Smooth muscle cell (in vitro differentiated cells): ENCODE measurements around the gene MSL1. TPM values are rescaled to one million over a fixed set of nuclear protein-coding genes. Genes with fewer than 3 reads are reported as not detected.

Experiments used
- DNase-seq: peaks from one replicate; lab custom pipeline; 2025; ENCODE audit not compliant: unreplicated experiment; lab: John Stamatoyannopoulos, UW
- H2AFZ ChIP-seq: fragments of 200-600 bp; sonication (generic); 2 replicates; pipeline ENCODE4 v1.6.0; 2016; ENCODE audit warnings: antibody characterized with exemption, low read depth, mild to moderate bottlenecking
- H3F3A ChIP-seq: fragments of 200-600 bp; sonication (generic); 2 replicates; pipeline ENCODE4 v1.6.0; 2017; ENCODE audit warnings: antibody characterized with exemption, low read depth
- H3K27ac ChIP-seq: fragments of 200-600 bp; sonication (generic); 2 replicates; pipeline ENCODE4 v1.5.1; 2016; ENCODE audit warnings: low read depth, mild to moderate bottlenecking
- H3K27me3 ChIP-seq: fragments of 200-600 bp; sonication (generic); 2 replicates; pipeline ENCODE4 v1.6.1; 2016; ENCODE audit warnings: low read depth, mild to moderate bottlenecking
- H3K36me3 ChIP-seq: fragments of 200-600 bp; sonication (generic); 2 replicates; pipeline ENCODE4 v1.5.1; 2016; ENCODE audit warnings: low read depth
- H3K4me1 ChIP-seq: fragments of 200-600 bp; sonication (generic); 2 replicates; pipeline ENCODE4 v1.5.1; 2016; ENCODE audit warnings: low read depth
- H3K4me2 ChIP-seq: fragments of 200-600 bp; sonication (generic); 2 replicates; pipeline ENCODE4 v1.6.0; 2016; ENCODE audit warnings: mild to moderate bottlenecking
- H3K4me3 ChIP-seq: fragments of 200-600 bp; sonication (generic); 2 replicates; pipeline ENCODE4 v1.5.1; 2016; ENCODE audit warnings: mild to moderate bottlenecking
- H3K79me2 ChIP-seq: fragments of 200-600 bp; sonication (generic); 2 replicates; pipeline ENCODE4 v1.6.0; 2016; ENCODE audit warnings: low read depth, mild to moderate bottlenecking
- H3K9ac ChIP-seq: fragments of 200-600 bp; sonication (generic); 2 replicates; pipeline ENCODE4 v1.6.0; 2016; ENCODE audit warnings: low read depth
- H3K9me3 ChIP-seq: fragments of 200-600 bp; sonication (generic); replicated peaks from 2 replicates; pipeline ENCODE4 v1.5.1; 2016; ENCODE audit warnings: low read depth
- H4K20me1 ChIP-seq: fragments of 200-600 bp; sonication (generic); 2 replicates; pipeline ENCODE4 v1.6.0; 2016; ENCODE audit warnings: low read depth
- CTCF ChIP-seq: fragments of 200-600 bp; sonication (generic); IDR thresholded peaks from 2 replicates; pipeline ENCODE4 v1.5.1; 2017; ENCODE audit warnings: borderline replicate concordance, mild to moderate bottlenecking, antibody characterized with exemption; ENCODE audit not compliant: insufficient read depth, poor library complexity, severe bottlenecking
- WGBS: methylation state at CpG from one replicate; pipeline ENCODE4 v1.1.7; 2016; ENCODE audit warnings: low lambda C conversion rate; 5-methylcytosine and 5-hydroxymethylcytosine counted together
- polyA plus RNA-seq: library from polyadenylated mRNA; unstranded; fragments of >200 nt; fragmentation: Nextera tagmentation; extraction: Ambion mirVana; gene quantifications from 2 replicates; pipeline ENCODE4 v1.2.1, GENCODE V29; 2016
- total RNA-seq: library from RNA; depleted of rRNA; stranded (reverse); fragments of >200 nt; gene quantifications from 2 replicates; pipeline ENCODE4 v1.2.3, GENCODE V29; 2014

Gene MSL1
- total and polyA plus RNA-seq, 2 experiments from 2014 or later = 24.6 to 74.9 TPM

- H3K9me3 ChIP-seq = no peaks in the 10 kb centered on the region
- H3K9ac ChIP-seq = no peak overlapping the region
- no peak for DNase-seq
- H3K4me1 ChIP-seq = no peaks in the 10 kb centered on the region
- no peaks in the 10 kb centered on the region for H3F3A ChIP-seq
- H4K20me1 ChIP-seq = peaks cover 74% of the 10 kb centered on the region
- H3K36me3 ChIP-seq = peaks cover 11% of the 10 kb centered on the region
- TF ChIP-seq CTCF = no peak
- no peak overlapping the region for H3K27ac ChIP-seq
- no peak overlapping the region for H3K4me2 ChIP-seq
- no peak overlapping the region for H3K4me3 ChIP-seq
- 96% methylated on average over 14 of the region's 14 CpGs for WGBS
- peaks cover 87% of the 10 kb centered on the region for H3K79me2 ChIP-seq
- no peak overlapping the region for H2AFZ ChIP-seq
- H3K27me3 ChIP-seq = no peaks in the 10 kb centered on the region
These were observed 31.9 kb downstream of the MSL1 start for GRCh38 chr17:40153603-40154236.

- Histone ChIP-seq H4K20me1 (peaks cover 53% of the 10 kb centered on the region), H3K9me3 (no peaks in the 10 kb centered on the region), H3K4me1 (no peaks in the 10 kb centered on the region), H3K79me2 (peaks cover 66% of the 10 kb centered on the region), H3K36me3 (peaks cover 8% of the 10 kb centered on the region), H3F3A (no peaks in the 10 kb centered on the region), H3K27me3 (no peaks in the 10 kb centered on the region), H3K4me3 (no peak overlapping the region), H3K9ac (no peak overlapping the region), H3K4me2 (no peak overlapping the region), H3K27ac (no peak overlapping the region), H2AFZ (no peak overlapping the region)
- TF ChIP-seq CTCF = no peak
- no peak for DNase-seq
- WGBS = 90% methylated on average over 2 of the region's 2 CpGs
These were observed 36.2 kb downstream of the MSL1 start for GRCh38 chr17:40157973-40158372.

- H3K27me3 ChIP-seq = no peaks in the 10 kb centered on the region
- no peaks in the 10 kb centered on the region for H3F3A ChIP-seq
- H3K9me3 ChIP-seq = no peaks in the 10 kb centered on the region
- H2AFZ ChIP-seq = no peak overlapping the region
- H3K79me2 ChIP-seq = peaks cover 64% of the 10 kb centered on the region
- peaks cover 5% of the 10 kb centered on the region for H3K36me3 ChIP-seq
- no peak for TF ChIP-seq CTCF
- no peak for DNase-seq
- no peak overlapping the region for H3K27ac ChIP-seq
- no peak overlapping the region for H3K4me3 ChIP-seq
- no peaks in the 10 kb centered on the region for H3K4me1 ChIP-seq
- no peak overlapping the region for H3K4me2 ChIP-seq
- H4K20me1 ChIP-seq = peaks cover 48% of the 10 kb centered on the region
- WGBS = 89% methylated on average over 3 of the region's 3 CpGs
- no peak overlapping the region for H3K9ac ChIP-seq
These were observed 36.8 kb downstream of the MSL1 start for GRCh38 chr17:40158438-40159013.

- H3K9ac ChIP-seq = no peak overlapping the region
- 94% methylated on average over 6 of the region's 6 CpGs for WGBS
- no peak overlapping the region for H3K27ac ChIP-seq
- no peaks in the 10 kb centered on the region for H3K4me1 ChIP-seq
- no peaks in the 10 kb centered on the region for H3K27me3 ChIP-seq
- H3K36me3 ChIP-seq = peaks cover 5% of the 10 kb centered on the region
- DNase-seq = no peak
- H4K20me1 ChIP-seq = peaks cover 44% of the 10 kb centered on the region
- no peak for TF ChIP-seq CTCF
- no peak overlapping the region for H3K4me3 ChIP-seq
- H2AFZ ChIP-seq = no peak overlapping the region
- no peaks in the 10 kb centered on the region for H3F3A ChIP-seq
- H3K79me2 ChIP-seq = peaks cover 60% of the 10 kb centered on the region
- no peak overlapping the region for H3K4me2 ChIP-seq
- H3K9me3 ChIP-seq = no peaks in the 10 kb centered on the region
These were observed 37.7 kb downstream of the MSL1 start for GRCh38 chr17:40159456-40159855.
